HEK293 (cell line): ENCODE results near the gene STEEP1.

Experiments used
- BCL11B ChIP-seq: fragments of 450-650 bp; formaldehyde crosslinking; IDR thresholded peaks from 2 replicates; pipeline ENCODE4 v1.5.1; 2016; ENCODE audit warnings: low read depth, missing biosample characterization, missing genetic modification characterization
- CTCF ChIP-seq: fragments of 450-650 bp; formaldehyde crosslinking; IDR thresholded peaks from 2 replicates; pipeline ENCODE4 v1.5.1; 2016; ENCODE audit warnings: missing biosample characterization, missing genetic modification characterization
- FEZF1 ChIP-seq: fragments of 450-650 bp; formaldehyde crosslinking; IDR thresholded peaks from 2 replicates; pipeline ENCODE4 v1.5.1; 2016; ENCODE audit warnings: missing biosample characterization, missing genetic modification characterization
- KLF10 ChIP-seq: fragments of 450-650 bp; IDR thresholded peaks from 2 replicates; pipeline ENCODE4 v1.5.1; 2018; ENCODE audit warnings: missing biosample characterization, mild to moderate bottlenecking, missing genetic modification characterization
- PRDM4 ChIP-seq: fragments of 450-650 bp; formaldehyde crosslinking; IDR thresholded peaks from 2 replicates; pipeline ENCODE4 v1.5.1; 2017; ENCODE audit warnings: missing biosample characterization, missing genetic modification characterization
- SP2 ChIP-seq: fragments of 450-650 bp; formaldehyde crosslinking; IDR thresholded peaks from 2 replicates; pipeline ENCODE4 v1.5.1; 2016; ENCODE audit warnings: missing biosample characterization, missing genetic modification characterization
- TSHZ1 ChIP-seq: fragments of 450-650 bp; formaldehyde crosslinking; IDR thresholded peaks from 2 replicates; pipeline ENCODE4 v1.5.1; 2016; ENCODE audit warnings: missing biosample characterization, missing genetic modification characterization, borderline replicate concordance
- WT1 ChIP-seq: fragments of 450-650 bp; formaldehyde crosslinking; IDR thresholded peaks from 2 replicates; pipeline ENCODE4 v1.5.1; 2016; ENCODE audit warnings: missing biosample characterization, missing genetic modification characterization
- ZBTB17 ChIP-seq: fragments of 450-650 bp; formaldehyde crosslinking; IDR thresholded peaks from 2 replicates; pipeline ENCODE4 v1.5.1; 2016; ENCODE audit warnings: missing biosample characterization, missing genetic modification characterization
- ZFHX2 ChIP-seq: fragments of 450-650 bp; formaldehyde crosslinking; conservative IDR thresholded peaks from 2 replicates; pipeline ENCODE4 v1.5.1; 2016; ENCODE audit warnings: missing biosample characterization, missing genetic modification characterization
- ZNF148 ChIP-seq: fragments of 450-650 bp; formaldehyde crosslinking; IDR thresholded peaks from 2 replicates; pipeline ENCODE4 v1.5.0; 2017; ENCODE audit warnings: missing biosample characterization, missing genetic modification characterization, borderline replicate concordance
- ZNF169 ChIP-seq: fragments of 450-650 bp; formaldehyde crosslinking; IDR thresholded peaks from 2 replicates; pipeline ENCODE4 v1.5.1; 2016; ENCODE audit warnings: missing biosample characterization, missing genetic modification characterization
- ZNF223 ChIP-seq: fragments of 450-650 bp; formaldehyde crosslinking; IDR thresholded peaks from 2 replicates; pipeline ENCODE4 v1.5.1; 2016; ENCODE audit warnings: missing biosample characterization, missing genetic modification characterization
- ZNF23 ChIP-seq: fragments of 450-650 bp; formaldehyde crosslinking; IDR thresholded peaks from 2 replicates; pipeline ENCODE4 v1.5.1; 2016; ENCODE audit warnings: missing biosample characterization, missing genetic modification characterization, borderline replicate concordance
- ZNF274 ChIP-seq, 2 experiments: fragments of 200-500 bp in 1 of 2; fragments of 450-650 bp in 1 of 2; sonication (Bioruptor generic) in 1 of 2; formaldehyde crosslinking in 1 of 2; IDR thresholded peaks; 2 replicates each; pipeline versions ENCODE4 v1.5.1 to v1.6.1; 2014 to 2016; ENCODE audit warnings: borderline replicate concordance in 1 of 2, inconsistent platforms in 1 of 2, low read length in 1 of 2, missing biosample characterization in 1 of 2, missing genetic modification characterization in 1 of 2
- ZNF292 ChIP-seq: fragments of 450-650 bp; formaldehyde crosslinking; IDR thresholded peaks from 2 replicates; pipeline ENCODE4 v1.5.1; 2016; ENCODE audit warnings: low read depth, missing biosample characterization, missing genetic modification characterization, borderline replicate concordance
- ZNF354C ChIP-seq: fragments of 450-650 bp; formaldehyde crosslinking; IDR thresholded peaks from 2 replicates; pipeline ENCODE4 v1.5.1; 2016; ENCODE audit warnings: missing biosample characterization, missing genetic modification characterization, low read depth, borderline replicate concordance
- ZNF423 ChIP-seq: fragments of 450-650 bp; formaldehyde crosslinking; IDR thresholded peaks from 2 replicates; pipeline ENCODE4 v1.5.1; 2016; ENCODE audit warnings: missing biosample characterization, missing genetic modification characterization
- ZNF549 ChIP-seq: fragments of 450-650 bp; IDR thresholded peaks from 2 replicates; pipeline ENCODE4 v1.5.1; 2018; ENCODE audit warnings: missing biosample characterization, missing genetic modification characterization, mild to moderate bottlenecking, inconsistent platforms, moderate library complexity
- ZNF555 ChIP-seq: fragments of 450-650 bp; formaldehyde crosslinking; conservative IDR thresholded peaks from 2 replicates; pipeline ENCODE4 v1.5.1; 2017; ENCODE audit warnings: missing biosample characterization, mild to moderate bottlenecking, missing genetic modification characterization, inconsistent platforms
- ZNF571 ChIP-seq: fragments of 450-650 bp; formaldehyde crosslinking; IDR thresholded peaks from 2 replicates; pipeline ENCODE4 v1.5.0; 2017; ENCODE audit warnings: missing biosample characterization, missing genetic modification characterization
- ZNF654 ChIP-seq: fragments of 450-650 bp; formaldehyde crosslinking; IDR thresholded peaks from 2 replicates; pipeline ENCODE4 v1.5.1; 2016; ENCODE audit warnings: low read depth, missing biosample characterization, missing genetic modification characterization
- ZNF785 ChIP-seq: fragments of 450-650 bp; formaldehyde crosslinking; IDR thresholded peaks from 2 replicates; pipeline ENCODE4 v1.5.1; 2016; ENCODE audit warnings: missing biosample characterization, missing genetic modification characterization
- ZNF792 ChIP-seq: fragments of 450-650 bp; formaldehyde crosslinking; IDR thresholded peaks from 2 replicates; pipeline ENCODE4 v1.5.1; 2016; ENCODE audit warnings: missing biosample characterization, missing genetic modification characterization
- ZSCAN4 ChIP-seq: fragments of 450-650 bp; formaldehyde crosslinking; IDR thresholded peaks from 2 replicates; pipeline ENCODE4 v1.5.1; 2017; ENCODE audit warnings: missing biosample characterization, missing genetic modification characterization

STEEP1 gene

DNA sequence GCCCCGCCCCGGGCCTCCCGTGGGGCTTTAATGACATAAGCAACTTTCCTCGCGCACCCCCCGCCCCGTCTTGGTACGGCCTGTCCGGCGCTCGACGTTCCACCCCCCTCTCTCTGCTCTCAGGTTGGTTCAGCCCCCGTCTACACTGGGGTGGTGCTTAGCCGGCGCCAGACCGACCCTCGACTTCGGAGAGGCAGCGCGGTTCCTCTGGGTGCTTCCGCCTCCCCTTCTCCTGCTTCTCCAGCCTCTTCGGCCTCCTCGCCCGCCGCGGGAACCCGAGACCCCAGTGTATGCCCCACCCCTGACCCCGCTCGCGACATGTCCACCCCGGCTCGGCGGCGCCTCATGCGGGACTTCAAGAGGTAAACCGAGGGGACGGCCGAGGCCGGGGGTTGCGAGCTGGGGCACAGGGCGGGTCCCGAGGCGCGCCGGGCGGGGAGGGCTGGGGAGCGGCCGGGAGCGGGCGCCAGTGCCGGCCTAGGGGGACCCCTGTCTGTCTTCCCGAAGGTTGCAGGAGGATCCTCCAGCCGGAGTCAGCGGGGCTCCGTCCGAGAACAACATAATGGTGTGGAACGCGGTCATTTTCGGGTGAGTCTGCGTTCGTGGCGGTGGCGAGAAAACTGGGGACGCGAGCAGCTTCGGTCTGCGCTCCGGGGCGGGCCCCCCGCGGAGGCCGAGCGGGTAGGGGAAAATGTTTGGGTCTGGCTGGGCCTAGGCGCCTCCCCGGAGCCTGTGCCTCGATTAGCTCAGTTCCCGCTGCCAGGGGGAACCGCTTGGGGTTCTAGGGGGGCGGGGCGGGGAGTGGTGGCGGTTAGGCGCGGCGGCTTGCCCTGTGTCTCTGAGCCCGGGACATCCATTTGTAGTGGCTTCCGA lies 9.4 kb upstream of the STEEP1 start, which contains the start of gene UBE2A (continued):
- TF ChIP-seq ZNF354C (tag by site-specific recombination) (no peak), ZNF571 (tag by site-specific recombination) (no peak), TSHZ1 (peak; percentile 41; the same call in 1 of the 2 replicates), ZNF555 (tag by site-specific recombination) (no peak), ZSCAN4 (tag by site-specific recombination) (peak; percentile 20; the same call in 1 of the 2 replicates), ZNF23 (no peak), ZNF549 (tag by site-specific recombination) (no peak), ZNF169 (tag by site-specific recombination) (no peak), KLF10 (tag by site-specific recombination) (peak; percentile 63; the same call in 1 of the 2 replicates), ZNF223 (tag by site-specific recombination) (no peak), ZNF654 (no peak), ZNF274 (IDR thresholded peaks at IDR 0.05; ENCODE audit: low read length) (no peak), ZNF274 (tag by site-specific recombination; IDR thresholded peaks at IDR 0.05; ENCODE audit: borderline replicate concordance) (no peak), ZNF423 (tag by site-specific recombination) (0 out of 2 replicates have a peak, but pooled peaks have one; percentile 18), ZNF785 (tag by site-specific recombination) (no peak), ZFHX2 (tag by site-specific recombination) (0 out of 2 replicates have a peak, but pooled peaks have one; percentile 4), BCL11B (tag by site-specific recombination) (0 out of 2 replicates have a peak, but pooled peaks have one; percentile 7), PRDM4 (peak; percentile 23; the same call in 1 of the 2 replicates), CTCF (tag by site-specific recombination) (peak; percentile 43), FEZF1 (tag by site-specific recombination) (no peak), ZNF148 (tag by site-specific recombination) (no peak), ZNF292 (no peak), ZNF792 (tag by site-specific recombination) (no peak), SP2 (tag by site-specific recombination) (peak; percentile 82), WT1 (tag by site-specific recombination) (peak; percentile 47; the same call in 1 of the 2 replicates), ZBTB17 (tag by site-specific recombination) (peak; percentile 97)
